K562 (cell line): ENCODE results near the gene SUFU. TPM values are rescaled to one million over a fixed set of nuclear protein-coding genes. Genes with fewer than 3 reads are reported as not detected.

Experiments used
- ADNP ChIP-seq: fragments of 200-800 bp; sonication (Bioruptor generic); IDR thresholded peaks from 2 replicates; pipeline ENCODE4 v1.6.1; 2016; ENCODE audit warnings: missing genetic modification characterization, missing compliant biosample characterization
- ATF1 ChIP-seq, 2 experiments: fragments of 450-650 bp in 1 of 2; IDR thresholded peaks; 2 replicates each; pipeline ENCODE4 v1.6.1; 2016; ENCODE audit warnings: missing compliant biosample characterization in 1 of 2, missing genetic modification characterization in 1 of 2
- CHCHD3 ChIP-seq: fragments of 250-450 bp; sonication (Bioruptor Pico); IDR thresholded peaks from 2 replicates; pipeline ENCODE4 v2.1.2; 2022; ENCODE audit warnings: mild to moderate bottlenecking
- DMBX1 ChIP-seq: fragments of 250-450 bp; sonication (Bioruptor Pico); IDR thresholded peaks from 2 replicates; pipeline ENCODE4 v1.8.0; 2022; ENCODE audit warnings: inconsistent platforms, mild to moderate bottlenecking, moderate library complexity, borderline replicate concordance
- MAFG ChIP-seq: fragments of 450-650 bp; conservative IDR thresholded peaks from 2 replicates; pipeline ENCODE4 v1.6.1; 2016; ENCODE audit warnings: missing genetic modification characterization, missing compliant biosample characterization
- NRF1 ChIP-seq, 2 experiments: fragments of 450-650 bp; IDR thresholded peaks in 1 of 2; conservative IDR thresholded peaks in 1 of 2; 2 replicates each; pipeline ENCODE4 v1.6.1; 2014; ENCODE audit warnings: mild to moderate bottlenecking in 2 of 2
- NUFIP1 ChIP-seq: fragments of 450-650 bp; IDR thresholded peaks from 2 replicates; pipeline ENCODE4 v1.6.1; 2018; ENCODE audit not compliant: partially characterized antibody
- RBM34 ChIP-seq: fragments of 200-400 bp; formaldehyde crosslinking; IDR thresholded peaks from 2 replicates; pipeline ENCODE4 v1.6.1; 2018; ENCODE audit warnings: low read length, borderline replicate concordance; ENCODE audit not compliant: insufficient read depth
- SIRT6 ChIP-seq: IDR thresholded peaks from one replicate; pipeline ENCODE4 v1.6.1; 2012; ENCODE audit warnings: low read depth, mild to moderate bottlenecking, control low read depth, inconsistent platforms, low read length, moderate library complexity
- STAG1 ChIP-seq: sonication (generic); formaldehyde crosslinking; IDR thresholded peaks from 2 replicates; pipeline ENCODE4 v1.5.0; 2020; ENCODE audit warnings: missing genetic modification reagents, borderline replicate concordance
- YY1 ChIP-seq, 3 experiments: IDR thresholded peaks; 2 replicates each; pipeline ENCODE4 v1.6.1; 2011; ENCODE audit warnings: low read length in 2 of 3, mild to moderate bottlenecking in 2 of 3, moderate library complexity in 2 of 3, borderline replicate concordance in 1 of 3, control low read depth in 1 of 3, low read depth in 1 of 3; ENCODE audit not compliant: insufficient read depth in 3 of 3, insufficient replicate concordance in 2 of 3, control insufficient read depth in 1 of 3, insufficient read length in 1 of 3; ENCODE audit errors: extremely low read depth in 1 of 3
- ZNF436 ChIP-seq: fragments of 250-450, 450-650 bp; sonication (Bioruptor Pico); formaldehyde crosslinking; IDR thresholded peaks from 2 replicates; pipeline ENCODE4 v1.7.0; 2020; ENCODE audit warnings: mild to moderate bottlenecking
- polyA plus RNA-seq, 8 experiments: library from polyadenylated mRNA; depleted of rRNA in 4 of 8; stranded (reverse) in 5 of 8; unstranded in 3 of 8; fragments of >200 nt; fragmentation: Nextera tagmentation in 2 of 8; fragmentation: Illumina TruSeq in 1 of 8; extraction: Ambion mirVana in 2 of 8; extraction: Trizol in 1 of 8; gene quantifications; 2 replicates each; pipeline versions ENCODE4 v1.2.1 to v1.2.3, GENCODE V29; 2011 to 2014; ENCODE audit warnings: inconsistent platforms in 1 of 8, missing spikeins in 1 of 8
- total RNA-seq, 7 experiments: library from RNA; depleted of rRNA in 6 of 7; stranded (reverse); fragments of >200 nt in 6 of 7; fragmentation: Illumina TruSeq in 2 of 7; extraction: Trizol in 2 of 7; gene quantifications; 2 replicates each; pipeline versions ENCODE4 v1.2.1 to v1.2.3, GENCODE V29; 2011 to 2021; ENCODE audit warnings: low replicate concordance in 1 of 7
- TF ChIP-seq, protein P1 (sequence below), 3 experiments: fragments of 200-800 bp in 1 of 3; sonication (Bioruptor generic) in 1 of 3; sonication (generic) in 1 of 3; formaldehyde crosslinking in 1 of 3; IDR thresholded peaks; 2 replicates each; pipeline versions ENCODE4 v1.6.1 to v1.8.0; 2016 to 2022; ENCODE audit warnings: mild to moderate bottlenecking in 2 of 3, missing compliant biosample characterization in 2 of 3, missing genetic modification characterization in 2 of 3, missing genetic modification reagents in 1 of 3
- TF ChIP-seq, protein P2 (sequence below): fragments of 450-650 bp; formaldehyde crosslinking; IDR thresholded peaks from 2 replicates; pipeline ENCODE4 v1.4.0; 2022; ENCODE audit warnings: missing genetic modification characterization

The SUFU gene
- total and polyA plus RNA-seq, 9 of the 15 experiments (the other 6 are each of a cell fraction or from before 2014, with no cell fraction given): 0.59 to 6.3 (median 0.82) TPM

DNA sequence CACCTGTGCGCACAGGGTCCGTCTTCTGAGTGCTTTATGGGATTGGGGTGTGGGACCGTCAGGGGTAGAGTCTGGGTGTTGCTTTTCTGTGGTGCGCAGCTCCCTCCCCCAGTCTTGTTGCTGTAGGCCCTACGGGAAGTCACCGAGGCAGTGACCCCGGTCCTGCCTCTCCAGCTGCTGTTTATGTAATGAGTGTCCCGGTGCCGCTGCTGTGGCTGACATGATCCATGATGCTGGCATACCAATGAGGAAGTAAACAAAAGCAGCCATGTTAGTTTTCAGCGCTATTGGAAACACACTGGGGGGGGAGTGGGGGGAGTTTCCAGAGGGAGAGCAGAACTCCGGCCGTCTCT is 141.6 kb downstream of the SUFU start (continued):
- TF ChIP-seq, protein P1, sequence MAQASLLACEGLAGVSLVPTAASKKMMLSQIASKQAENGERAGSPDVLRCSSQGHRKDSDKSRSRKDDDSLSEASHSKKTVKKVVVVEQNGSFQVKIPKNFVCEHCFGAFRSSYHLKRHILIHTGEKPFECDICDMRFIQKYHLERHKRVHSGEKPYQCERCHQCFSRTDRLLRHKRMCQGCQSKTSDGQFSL (CRISPR knock-in tag; IDR thresholded peaks at IDR 0.05): no peak; the same call in 1 of the 2 replicates
- TF ChIP-seq, protein P1 (tag; IDR thresholded peaks at IDR 0.05): peak in 1 of 2 experiments; percentile 83; a peak in 1 of 4 replicates
- TF ChIP-seq MAFG (tag) (no peak), RBM34 (no peak), ZNF436 (CRISPR knock-in tag) (no peak), ATF1 (CRISPR knock-in tag; IDR thresholded peaks at IDR 0.05) (no peak), ATF1 (tag; IDR thresholded peaks at IDR 0.05) (no peak), ADNP (tag) (no peak), YY1 (IDR thresholded peaks at IDR 0.05; ENCODE audit: borderline replicate concordance in 1 of 3, control insufficient read depth in 1 of 3, extremely low read depth in 1 of 3, insufficient read depth in 3 of 3, insufficient read length in 1 of 3, insufficient replicate concordance in 2 of 3, low read depth in 1 of 3, low read length in 2 of 3) (peak in 2 of 3 experiments; percentile 28 to 82), NRF1 (conservative IDR thresholded peaks at IDR 0.05 in 1 of 2, IDR thresholded peaks at IDR 0.05 in 1 of 2) (peak in 1 of 2 experiments; percentile 37; a peak in 2 of 4 replicates), SIRT6 (no peak), STAG1 (no peak), NUFIP1 (no peak), DMBX1 (CRISPR knock-in tag) (no peak), CHCHD3 (CRISPR knock-in tag) (no peak)
- TF ChIP-seq, protein P2, sequence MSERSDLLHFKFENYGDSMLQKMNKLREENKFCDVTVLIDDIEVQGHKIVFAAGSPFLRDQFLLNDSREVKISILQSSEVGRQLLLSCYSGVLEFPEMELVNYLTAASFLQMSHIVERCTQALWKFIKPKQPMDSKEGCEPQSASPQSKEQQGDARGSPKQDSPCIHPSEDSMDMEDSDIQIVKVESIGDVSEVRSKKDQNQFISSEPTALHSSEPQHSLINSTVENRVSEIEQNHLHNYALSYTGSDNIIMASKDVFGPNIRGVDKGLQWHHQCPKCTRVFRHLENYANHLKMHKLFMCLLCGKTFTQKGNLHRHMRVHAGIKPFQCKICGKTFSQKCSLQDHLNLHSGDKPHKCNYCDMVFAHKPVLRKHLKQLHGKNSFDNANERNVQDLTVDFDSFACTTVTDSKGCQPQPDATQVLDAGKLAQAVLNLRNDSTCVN (CRISPR knock-in tag): no peak
- TF ChIP-seq, all 486 proteins: peak for 9
